ENCODE results near the gene PRKAG1. TPM values are rescaled to one million over a fixed set of nuclear protein-coding genes. Genes with fewer than 3 reads are reported as not detected.

The PRKAG1 gene
- polyA plus RNA-seq, 2 of the 4 experiments (the other 2 are of a cell fraction) = 40.0 to 100 TPM

- no peak for TF ChIP-seq PHF8 (IDR thresholded peaks at IDR 0.05; ENCODE audit: borderline replicate concordance, low read depth)
- TF ChIP-seq MAZ (IDR thresholded peaks at IDR 0.05; ENCODE audit: borderline replicate concordance, low read depth, low read length) = no peak
- no peak for TF ChIP-seq NFE2L2 (conservative IDR thresholded peaks at IDR 0.05; ENCODE audit: low read length)
- no peak for TF ChIP-seq ZFP36 (IDR thresholded peaks at IDR 0.05; ENCODE audit: borderline replicate concordance, partially characterized antibody)
Observed at GRCh38 chr12:49033611-49034285, 15.2 kb upstream of the PRKAG1 start (continued).

GRCh38 chr12:49032679-49033447, 14.3 kb upstream of the PRKAG1 start:
- Histone ChIP-seq H3K4me3 (no peak overlapping the region), H3K4me1 (no peaks in the 10 kb centered on the region), H3K9me3 (no peaks in the 10 kb centered on the region), H3K27ac (no peak overlapping the region), H3K4me2 (no peak overlapping the region)
- no peak for TF ChIP-seq HDAC2 (IDR thresholded peaks at IDR 0.05)
- TF ChIP-seq ESRRA (IDR thresholded peaks at IDR 0.05; ENCODE audit: borderline replicate concordance, low read length) = no peak
- TF ChIP-seq POLR2AphosphoS2 (conservative IDR thresholded peaks at IDR 0.05; ENCODE audit: low read length) = no peak
- no peak for TF ChIP-seq RFX5 (IDR thresholded peaks at IDR 0.05)
- no peak for TF ChIP-seq CHD2 (IDR thresholded peaks at IDR 0.05; ENCODE audit: low read length, partially characterized antibody)
- TF ChIP-seq RCOR1 (IDR thresholded peaks at IDR 0.05; ENCODE audit: low read depth, low read length) = no peak
- TF ChIP-seq REST (IDR thresholded peaks at IDR 0.05) = no peak
- TF ChIP-seq SMC3 (IDR thresholded peaks at IDR 0.05) = no peak
- no peak for TF ChIP-seq JUNB (IDR thresholded peaks at IDR 0.05)
- no peak for TF ChIP-seq RAD21 (conservative IDR thresholded peaks at IDR 0.05 in 1 of 2, IDR thresholded peaks at IDR 0.05 in 1 of 2)
- no peak for TF ChIP-seq FOSL2 (IDR thresholded peaks at IDR 0.05)
- TF ChIP-seq FOSL2 (CRISPR knock-in tag; IDR thresholded peaks at IDR 0.05) = no peak
- TF ChIP-seq PBX3 (IDR thresholded peaks at IDR 0.05) = no peak
- TF ChIP-seq HEYL (CRISPR knock-in tag; IDR thresholded peaks at IDR 0.05) = no peak
- TF ChIP-seq EP300 (IDR thresholded peaks at IDR 0.05) = no peak
- TF ChIP-seq HMGXB4 (CRISPR knock-in tag; IDR thresholded peaks at IDR 0.05; ENCODE audit: borderline replicate concordance) = no peak
- no peak for TF ChIP-seq CBX2 (IDR thresholded peaks at IDR 0.05; ENCODE audit: borderline replicate concordance, low read depth)
- TF ChIP-seq ATOH8 (CRISPR knock-in tag; IDR thresholded peaks at IDR 0.05; ENCODE audit: low read depth) = no peak
- WGBS (ENCODE audit: missing lambda C conversion rate) = 91% methylated on average over 2 of the region's 3 CpGs
- DNase-seq (ENCODE audit: low read depth in 1 of 2, low spot score in 1 of 2) (no peak), ATAC-seq (peak in 1 of 2 experiments; percentile 5; a peak in 1 of 6 replicates), FAIRE-seq (peak; percentile 59)
- POLR2A ChIA-PET = no interaction called here
- CTCF ChIA-PET = interaction anchor here (1.0 to 5.2 kb wide), 8 partner anchors 8 to 36 kb away, joined by 3 to 34 read pairs (median 6); no protein-coding TSS in a partner anchor

All from A549 (cell line).